Gastrocnemius medialis (tissue), 4 donors: ENCODE results near the gene LAMC2. TPM values are rescaled to one million over a fixed set of nuclear protein-coding genes. Genes with fewer than 3 reads are reported as not detected.

Experiments
- ATAC-seq, 2 donors: fragments of 150-250 bp; one replicate each; pipeline ENCODE4 v1.9.1; 2016
- DNase-seq, 2 donors: peaks; one replicate each; pipeline ENCODE4 v3.0.0-alpha.2; 2019
- H3K27ac ChIP-seq, 4 donors: fragments of 200-600 bp; sonication (generic); 1 replicate in 1 of 4; 2 replicates in 3 of 4; pipeline ENCODE4 v1.5.1; 2016 to 2018; ENCODE audit warnings: mild to moderate bottlenecking in 2 of 4, moderate library complexity in 1 of 4
- H3K27me3 ChIP-seq, 3 donors: fragments of 200-600 bp; sonication (generic) in 2 of 3; 1 replicate in 1 of 3; 2 replicates in 2 of 3; pipeline versions ENCODE4 v1.5.1 to v1.6.0; 2016 to 2019; ENCODE audit warnings: mild to moderate bottlenecking in 1 of 3, moderate library complexity in 1 of 3
- H3K36me3 ChIP-seq, 2 donors: fragments of 200-600 bp; sonication (generic) in 1 of 2; one replicate each; pipeline ENCODE4 v1.5.1; 2017 to 2018
- H3K4me1 ChIP-seq, 2 donors: fragments of 200-600 bp; sonication (generic) in 1 of 2; one replicate each; pipeline ENCODE4 v1.5.1; 2016 to 2017; ENCODE audit warnings: mild to moderate bottlenecking in 2 of 2
- H3K4me3 ChIP-seq, 4 donors: fragments of 200-600 bp; sonication (generic) in 3 of 4; 1 replicate in 1 of 4; 2 replicates in 3 of 4; pipeline ENCODE4 v1.5.1; 2016 to 2019; ENCODE audit warnings: mild to moderate bottlenecking in 2 of 4
- H3K9me3 ChIP-seq, 3 donors: fragments of 200-600 bp; sonication (generic) in 2 of 3; 1 replicate in 1 of 3; 2 replicates in 2 of 3; pipeline ENCODE4 v1.5.1; 2016 to 2019
- POLR2A ChIP-seq, 2 donors: fragments of 450-650 bp; IDR thresholded peaks; one replicate each; pipeline ENCODE4 v1.6.1; 2017; ENCODE audit warnings: antibody characterized with exemption in 2 of 2, mild to moderate bottlenecking in 2 of 2, moderate library complexity in 2 of 2
- in situ Hi-C, 4 donors: fragments of 200-750 bp; cut with MboI; loops; one replicate each; pipeline versions ENCODE4 v1.15.0 to v1.8.0; 2017; ENCODE audit warnings: low sequenced_read_pairs in 4 of 4
- intact Hi-C: fragments of 100-400 bp; cut with DNase I; formaldehyde crosslinking; loops from one replicate; pipeline ENCODE4 v1.15.1; 2023; ENCODE audit warnings: low total_unique reads
- total RNA-seq, 4 donors: library from RNA; depleted of rRNA; stranded (reverse); fragments of >200 nt; gene quantifications; one replicate each; pipeline versions ENCODE4 v1.1.0 to v1.2.3, GENCODE V29; 2016
- TF ChIP-seq, protein P1 (sequence below), 5 experiments: fragments of 450-650 bp in 3 of 5; fragments of 200-600 bp in 2 of 5; sonication (generic) in 2 of 5; IDR thresholded peaks in 4 of 5; conservative IDR thresholded peaks in 1 of 5; 1 replicate in 4 of 5; 2 replicates in 1 of 5; pipeline ENCODE4 v1.5.1; 2016 to 2019; ENCODE audit warnings: antibody characterized with exemption in 5 of 5, mild to moderate bottlenecking in 3 of 5, moderate library complexity in 3 of 5

Gene LAMC2
- total RNA-seq, 4 donors from 2014 or later: 0.78 to 1.8 (median 1.4) TPM

DNA sequence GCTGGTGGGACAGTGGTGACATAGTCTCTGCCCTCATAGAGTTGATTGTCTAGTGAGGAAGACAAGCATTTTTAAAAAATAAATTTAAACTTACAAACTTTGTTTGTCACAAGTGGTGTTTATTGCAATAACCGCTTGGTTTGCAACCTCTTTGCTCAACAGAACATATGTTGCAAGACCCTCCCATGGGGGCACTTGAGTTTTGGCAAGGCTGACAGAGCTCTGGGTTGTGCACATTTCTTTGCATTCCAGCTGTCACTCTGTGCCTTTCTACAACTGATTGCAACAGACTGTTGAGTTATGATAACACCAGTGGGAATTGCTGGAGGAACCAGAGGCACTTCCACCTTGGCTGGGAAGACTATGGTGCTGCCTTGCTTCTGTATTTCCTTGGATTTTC, 58.4 kb downstream of the LAMC2 start:
- H3K27ac ChIP-seq: peak overlapping the region; percentile 63 to 81 (median 64)
- in situ Hi-C loops (loop anchor here in 2 of 4 donors (25.0 kb wide), 1 partner anchor 282 kb away; the partner anchor contains the start of gene SHCBP1L (in 2 of the 2)), intact Hi-C loops (no loop called here)
- ATAC-seq (peak; percentile 57 to 58), DNase-seq (peak; percentile 68 to 87)
- H3K9me3 ChIP-seq: no peaks in the 10 kb centered on the region
- no peak overlapping the region for H3K4me3 ChIP-seq
- H3K4me1 ChIP-seq: peaks cover 0 to 11% of the 10 kb centered on the region in 2 donors
- no peaks in the 10 kb centered on the region for H3K36me3 ChIP-seq
- H3K27me3 ChIP-seq: no peaks in the 10 kb centered on the region
- no peak for TF ChIP-seq POLR2A (IDR thresholded peaks at IDR 0.05)
- TF ChIP-seq, protein P1, sequence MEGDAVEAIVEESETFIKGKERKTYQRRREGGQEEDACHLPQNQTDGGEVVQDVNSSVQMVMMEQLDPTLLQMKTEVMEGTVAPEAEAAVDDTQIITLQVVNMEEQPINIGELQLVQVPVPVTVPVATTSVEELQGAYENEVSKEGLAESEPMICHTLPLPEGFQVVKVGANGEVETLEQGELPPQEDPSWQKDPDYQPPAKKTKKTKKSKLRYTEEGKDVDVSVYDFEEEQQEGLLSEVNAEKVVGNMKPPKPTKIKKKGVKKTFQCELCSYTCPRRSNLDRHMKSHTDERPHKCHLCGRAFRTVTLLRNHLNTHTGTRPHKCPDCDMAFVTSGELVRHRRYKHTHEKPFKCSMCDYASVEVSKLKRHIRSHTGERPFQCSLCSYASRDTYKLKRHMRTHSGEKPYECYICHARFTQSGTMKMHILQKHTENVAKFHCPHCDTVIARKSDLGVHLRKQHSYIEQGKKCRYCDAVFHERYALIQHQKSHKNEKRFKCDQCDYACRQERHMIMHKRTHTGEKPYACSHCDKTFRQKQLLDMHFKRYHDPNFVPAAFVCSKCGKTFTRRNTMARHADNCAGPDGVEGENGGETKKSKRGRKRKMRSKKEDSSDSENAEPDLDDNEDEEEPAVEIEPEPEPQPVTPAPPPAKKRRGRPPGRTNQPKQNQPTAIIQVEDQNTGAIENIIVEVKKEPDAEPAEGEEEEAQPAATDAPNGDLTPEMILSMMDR (IDR thresholded peaks at IDR 0.05 in 4 of 5, conservative IDR thresholded peaks at IDR 0.05 in 1 of 5): no peak

DNA sequence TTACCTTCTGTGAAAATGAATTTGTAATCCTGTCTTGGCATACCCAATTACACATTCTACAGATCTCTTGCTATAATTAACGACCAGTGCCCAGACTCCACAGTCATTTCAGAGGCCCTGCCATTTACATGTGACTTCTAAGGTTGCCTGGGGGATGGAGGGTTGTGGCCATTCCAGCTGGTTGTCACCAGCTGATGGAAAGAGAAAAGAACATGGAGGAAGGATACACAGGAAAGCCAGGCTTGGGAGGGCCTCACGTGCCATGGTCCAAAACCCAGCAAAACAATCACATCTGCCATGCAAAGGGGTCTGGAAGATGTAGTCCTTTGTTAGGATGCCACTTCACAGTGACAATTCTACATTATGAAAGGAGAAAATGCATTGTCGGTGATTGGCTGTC, 59.3 kb downstream of the LAMC2 start:
- no peaks in the 10 kb centered on the region for H3K27me3 ChIP-seq
- no peaks in the 10 kb centered on the region for H3K36me3 ChIP-seq
- peaks cover 0 to 11% of the 10 kb centered on the region in 2 donors for H3K4me1 ChIP-seq
- in situ Hi-C loops: loop anchor here in 2 of 4 donors (25.0 kb wide), 1 partner anchor 283 kb away; the partner anchor contains the start of gene SHCBP1L (in 2 of the 2)
- peak overlapping the region in 3 of 4 donors; percentile 47 to 59 (median 54) for H3K27ac ChIP-seq
- intact Hi-C loops: no loop called here
- H3K4me3 ChIP-seq: no peak overlapping the region
- no peak for DNase-seq
- no peaks in the 10 kb centered on the region for H3K9me3 ChIP-seq
- ATAC-seq: no peak
- TF ChIP-seq, protein P1 (IDR thresholded peaks at IDR 0.05 in 4 of 5, conservative IDR thresholded peaks at IDR 0.05 in 1 of 5): no peak

DNA sequence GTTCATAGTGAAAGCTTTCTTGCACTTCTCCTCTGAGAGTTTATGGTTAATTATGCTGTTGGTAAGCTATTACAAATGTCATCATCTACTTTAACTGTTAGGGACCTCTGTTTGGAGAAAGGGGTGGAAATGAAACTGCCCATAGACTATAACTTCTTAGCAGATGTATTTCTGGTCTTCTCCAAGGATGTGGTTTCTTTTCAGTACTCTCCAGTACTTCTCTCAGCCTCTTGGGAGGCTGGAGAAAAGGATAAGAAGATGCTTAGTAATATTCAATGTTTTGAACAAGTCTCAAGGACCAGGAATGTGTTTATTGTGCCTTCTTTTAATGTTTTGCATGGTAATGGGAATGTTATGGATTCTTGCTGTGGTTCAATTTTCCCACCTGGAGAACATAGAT, 60.4 kb downstream of the LAMC2 start:
- no peak for TF ChIP-seq POLR2A (IDR thresholded peaks at IDR 0.05)
- TF ChIP-seq, protein P1 (IDR thresholded peaks at IDR 0.05 in 4 of 5, conservative IDR thresholded peaks at IDR 0.05 in 1 of 5): no peak
- ATAC-seq (no peak), DNase-seq (no peak)
- Histone ChIP-seq H3K4me3 (no peak overlapping the region), H3K4me1 (peaks cover 0 to 9% of the 10 kb centered on the region in 2 donors), H3K36me3 (no peaks in the 10 kb centered on the region), H3K27ac (no peak overlapping the region), H3K27me3 (no peaks in the 10 kb centered on the region), H3K9me3 (no peaks in the 10 kb centered on the region)
- intact Hi-C loops (no loop called here), in situ Hi-C loops (loop anchor here in 2 of 4 donors (25.0 kb wide), 1 partner anchor 284 kb away; the partner anchor contains the start of gene SHCBP1L (in 2 of the 2))

DNA sequence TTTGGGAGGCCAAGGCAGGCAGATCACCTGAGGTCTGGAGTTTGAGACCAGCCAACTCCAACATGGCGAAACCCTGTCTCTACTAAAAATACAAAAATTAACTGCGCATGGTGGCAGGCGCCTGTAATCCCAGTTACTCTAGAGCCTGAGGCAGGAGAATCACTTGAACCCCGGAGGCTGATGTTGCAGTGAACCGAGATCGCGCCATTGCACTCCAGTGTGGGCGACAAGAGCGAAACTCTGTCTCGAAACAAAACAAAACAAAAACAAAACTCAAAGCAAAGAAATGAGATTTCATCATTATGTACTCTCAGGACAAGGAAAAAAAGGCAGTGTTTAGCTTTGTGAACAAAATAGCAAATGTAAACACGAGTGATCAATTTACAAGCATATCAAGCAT, 61.0 kb downstream of the LAMC2 start:
- ATAC-seq (no peak), DNase-seq (no peak)
- intact Hi-C loops (no loop called here), in situ Hi-C loops (loop anchor here in 2 of 4 donors (25.0 kb wide), 1 partner anchor 285 kb away; the partner anchor contains the start of gene SHCBP1L (in 2 of the 2))
- peaks cover 0 to 2% of the 10 kb centered on the region in 2 donors for H3K4me1 ChIP-seq
- no peaks in the 10 kb centered on the region for H3K36me3 ChIP-seq
- H3K27ac ChIP-seq: no peak overlapping the region
- H3K4me3 ChIP-seq: no peak overlapping the region
- TF ChIP-seq, protein P1 (IDR thresholded peaks at IDR 0.05 in 4 of 5, conservative IDR thresholded peaks at IDR 0.05 in 1 of 5): no peak
- TF ChIP-seq POLR2A (IDR thresholded peaks at IDR 0.05): no peak
- H3K9me3 ChIP-seq: no peaks in the 10 kb centered on the region
- no peaks in the 10 kb centered on the region for H3K27me3 ChIP-seq
